Dermis blood vessel endothelial cell (primary cell): ENCODE measurements around the gene ARAP1. TPM values are rescaled to one million over a fixed set of nuclear protein-coding genes. Genes with fewer than 3 reads are reported as not detected.

Experiments used
- DNase-seq: peaks from one replicate; pipeline ENCODE4 v3.0.0; 2010
- total RNA-seq: library from RNA; depleted of rRNA; stranded (reverse); fragments of >200 nt; gene quantifications from 2 replicates; pipeline ENCODE4 v1.2.3, GENCODE V29; 2014

Gene ARAP1
- total RNA-seq, 1 donor from 2014 or later, result 80.0 TPM

DNA sequence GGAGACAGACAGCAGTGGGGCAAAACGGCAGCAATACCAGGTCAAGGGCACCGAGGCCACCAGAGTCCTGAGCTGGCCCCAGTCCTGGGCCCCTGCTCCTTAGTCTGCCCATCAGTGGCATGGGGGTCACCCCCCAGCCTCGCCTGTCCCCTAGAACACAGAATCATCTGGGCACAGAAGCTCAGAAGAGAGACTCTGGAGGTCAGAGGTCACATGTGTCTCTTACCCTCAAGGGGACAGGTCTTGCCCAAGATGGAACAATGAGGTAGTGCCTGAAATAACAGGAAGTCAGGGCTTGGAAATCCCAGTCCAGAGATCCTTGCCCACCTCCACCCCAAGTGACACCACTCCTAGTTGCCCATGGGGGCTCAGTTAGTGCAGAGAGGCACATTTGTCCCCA, 98.6 kb downstream of the ARAP1 start:
- DNase-seq, result no peak

DNA sequence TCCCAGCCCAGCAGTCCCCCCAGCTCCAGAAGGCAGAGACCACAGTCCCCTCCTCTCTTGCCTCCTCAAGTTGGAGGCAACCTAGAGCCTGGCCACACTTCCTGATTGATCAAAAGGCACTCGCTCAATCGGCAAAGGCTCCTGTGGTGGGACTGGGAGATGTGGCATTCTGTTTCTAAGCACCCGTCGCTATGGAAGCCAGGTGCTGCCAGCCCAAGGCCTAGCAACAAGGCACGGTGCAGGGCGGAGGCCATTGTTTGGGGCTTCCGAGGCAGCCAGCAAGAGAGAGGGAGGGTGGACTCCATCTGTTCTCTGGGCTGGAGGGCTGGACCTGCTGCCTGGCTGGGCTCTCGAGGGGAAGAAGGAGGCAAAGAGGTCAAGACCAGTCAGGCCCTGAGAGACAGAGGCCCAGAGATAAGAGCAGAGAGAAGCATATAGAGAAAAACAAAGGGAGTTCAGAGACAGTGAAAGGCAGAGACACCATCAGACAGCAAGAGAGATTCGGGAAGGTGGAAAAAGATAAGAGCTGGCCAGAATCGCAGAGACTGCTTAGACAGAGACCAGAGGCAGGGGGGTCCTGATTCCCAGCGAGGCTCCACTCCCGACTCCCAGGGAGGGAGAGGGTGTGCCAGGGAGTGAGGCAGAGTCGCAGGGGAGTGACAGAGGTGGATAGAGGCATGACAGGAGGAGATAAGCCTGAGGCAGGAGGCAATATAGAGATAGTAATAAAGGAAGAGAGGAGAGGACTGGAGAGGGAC, 99.2 kb downstream of the ARAP1 start:
- DNase-seq, result no peak

DNA sequence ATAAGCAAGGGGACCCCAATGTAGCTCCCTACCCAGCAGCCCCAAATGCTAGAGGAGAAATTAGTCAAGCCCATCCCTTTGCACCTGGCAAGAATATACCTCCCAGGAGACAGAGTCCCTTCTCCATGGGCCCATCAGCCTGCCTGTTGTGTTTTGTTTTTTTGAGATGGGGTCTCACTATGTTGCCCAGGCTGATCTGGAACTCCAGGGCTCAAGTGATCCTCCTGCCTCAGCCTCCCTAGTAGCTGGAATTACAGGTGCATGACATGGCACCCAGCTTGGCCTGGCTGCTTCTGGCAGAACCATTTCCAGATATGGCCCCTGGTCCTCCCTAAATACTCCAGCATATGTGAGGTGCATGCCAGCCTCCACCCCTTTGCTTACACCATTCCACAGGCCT, 100.1 kb downstream of the ARAP1 start:
- no peak for DNase-seq

DNA sequence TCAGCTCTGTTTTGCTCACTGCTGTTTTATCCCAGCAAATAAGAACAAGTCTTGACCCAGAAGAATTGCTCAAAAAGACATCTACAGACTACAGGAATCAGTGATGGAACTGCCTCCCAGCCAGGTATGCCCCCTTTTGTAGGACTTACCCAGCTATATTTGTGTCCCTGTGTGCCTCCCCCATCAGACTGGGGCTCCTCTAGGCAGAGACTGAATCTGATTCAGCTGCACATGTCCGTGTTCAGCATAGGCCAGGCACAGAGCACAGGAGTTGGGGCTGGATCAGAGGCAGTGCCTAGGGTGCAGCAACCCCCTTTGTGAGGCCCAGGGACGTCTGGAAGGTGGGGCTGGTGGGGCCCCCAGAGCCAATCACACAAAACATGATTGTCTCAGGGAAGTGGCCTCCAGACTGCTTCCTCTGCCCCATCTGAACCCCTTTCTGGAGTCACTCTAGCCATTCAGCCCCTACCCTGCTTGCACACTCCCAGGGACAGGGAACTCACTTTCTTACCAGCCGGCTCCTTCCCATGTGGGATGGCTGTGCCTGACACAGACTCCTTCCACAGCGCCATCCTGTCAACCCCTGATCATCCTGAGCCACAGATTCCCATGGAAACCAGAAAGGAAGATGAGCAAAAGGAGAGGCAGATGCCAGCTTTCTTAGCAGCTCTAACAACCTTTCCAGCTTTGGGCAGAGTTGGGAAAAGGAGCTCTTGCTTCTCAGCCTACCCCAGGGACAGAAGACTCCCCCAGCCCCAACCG, 102.8 kb downstream of the ARAP1 start:
- DNase-seq, result no peak

DNA sequence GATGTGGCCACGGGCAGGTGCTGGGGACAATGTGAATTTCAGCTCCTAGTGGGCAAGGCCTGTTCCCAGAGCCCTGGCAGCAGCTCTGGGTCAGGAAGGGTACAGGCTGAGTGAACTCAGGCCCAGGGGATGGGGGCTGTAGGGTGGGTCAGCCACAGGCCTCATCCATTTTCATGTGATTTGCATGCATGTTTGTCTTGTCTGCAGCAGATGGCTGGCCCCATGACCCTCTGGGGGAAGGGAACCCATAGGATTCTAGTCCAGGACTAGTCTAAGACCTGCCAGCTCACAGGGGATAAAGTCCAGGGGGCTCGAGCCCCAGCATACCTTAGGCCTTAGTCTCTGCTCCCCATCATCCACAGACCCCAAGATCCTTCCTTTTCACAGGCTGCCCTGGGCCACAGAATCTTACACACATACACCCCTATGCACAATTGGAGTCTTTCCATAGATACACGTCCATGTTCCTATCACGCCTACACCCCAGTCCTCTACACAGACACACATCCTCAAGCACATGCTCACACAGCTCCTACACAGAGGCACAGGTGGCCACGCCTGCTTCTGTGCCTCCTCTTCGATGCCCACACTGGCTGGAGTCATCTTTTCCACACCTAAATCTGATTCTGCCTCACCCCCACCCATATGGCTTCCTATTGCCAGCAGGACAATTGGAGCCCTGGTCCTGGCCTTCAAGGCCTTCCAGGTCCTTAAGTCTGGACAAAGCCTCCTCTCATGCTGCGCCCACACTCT, 103.6 kb downstream of the ARAP1 start:
- no peak for DNase-seq

DNA sequence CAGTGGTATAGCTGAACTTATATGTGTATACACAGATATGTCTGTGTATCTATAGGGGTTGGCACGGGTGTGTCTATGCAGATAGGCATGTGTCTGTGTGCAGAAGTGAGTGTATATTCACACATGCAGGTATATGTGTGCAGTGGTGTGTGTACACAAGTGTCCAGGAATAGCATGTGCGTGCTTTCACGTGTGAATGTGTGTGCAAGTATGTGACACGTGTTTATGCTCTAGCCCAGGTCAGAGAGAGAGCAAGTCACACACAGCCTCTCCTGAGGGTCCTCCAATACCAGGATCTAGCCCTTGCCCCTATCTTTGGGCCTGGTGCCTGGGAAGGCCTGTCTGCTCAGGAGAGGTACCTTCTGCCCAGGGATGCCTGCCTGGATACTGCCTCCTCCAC, 104.3 kb downstream of the ARAP1 start:
- no peak for DNase-seq

DNA sequence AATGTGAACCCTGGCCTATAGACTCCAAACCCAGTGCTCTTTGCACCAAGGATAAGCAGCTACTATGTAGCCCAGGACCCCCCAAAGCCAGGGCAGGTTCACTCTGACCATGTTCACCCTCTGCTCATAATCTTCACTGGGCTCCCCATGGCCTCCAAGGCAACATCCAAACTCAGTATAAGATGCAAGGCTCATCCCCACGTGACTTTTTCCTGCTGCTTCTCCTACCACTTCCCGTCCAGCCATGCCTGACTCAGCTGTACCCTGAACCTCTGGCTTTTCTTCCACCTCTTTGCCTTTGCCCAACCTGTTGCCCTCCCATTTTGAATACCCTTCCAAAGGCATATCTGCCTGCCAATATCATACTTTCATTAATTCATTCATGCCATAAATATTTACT, 105.7 kb downstream of the ARAP1 start:
- no peak for DNase-seq

DNA sequence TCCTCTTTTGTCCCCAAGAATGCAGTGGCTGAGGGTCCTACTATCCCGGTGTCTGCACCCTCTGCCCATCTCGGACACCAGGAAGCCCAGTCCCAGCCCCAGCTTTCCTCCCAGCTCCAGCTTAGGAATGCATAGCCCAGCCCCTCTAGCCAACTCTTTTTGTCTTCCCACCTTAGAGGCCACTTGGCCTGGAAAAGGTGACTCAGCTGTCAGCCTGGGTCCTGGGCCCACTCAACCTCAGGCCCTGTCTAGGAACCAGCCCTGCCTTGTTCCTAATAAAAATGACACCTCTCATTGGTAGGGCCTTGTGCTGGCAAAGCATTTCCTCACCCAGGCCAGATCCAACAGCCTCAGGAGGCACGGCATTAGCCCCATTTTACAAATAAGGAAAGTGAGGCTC, 106.2 kb downstream of the ARAP1 start:
- DNase-seq, result no peak

DNA sequence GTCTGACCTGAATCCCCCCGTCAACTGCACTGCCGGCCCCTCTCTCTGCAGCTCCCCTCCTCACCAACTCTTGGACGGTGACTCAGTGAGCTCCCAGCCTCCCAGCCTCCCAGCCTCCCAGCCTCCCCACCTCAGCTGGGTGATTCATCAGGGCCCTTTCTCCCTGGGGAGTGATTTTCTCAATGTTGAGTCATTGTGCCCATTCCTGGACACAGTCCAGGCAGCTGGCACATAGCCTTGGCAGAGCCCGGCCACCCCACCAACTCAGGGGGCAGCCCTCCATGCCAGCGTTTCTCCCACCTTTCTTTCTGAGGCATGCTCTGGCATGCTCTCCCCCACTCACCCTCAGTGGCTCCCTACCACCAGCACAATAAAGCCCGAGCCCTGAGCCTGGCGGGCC, 108.7 kb downstream of the ARAP1 start:
- DNase-seq, result no peak

DNA sequence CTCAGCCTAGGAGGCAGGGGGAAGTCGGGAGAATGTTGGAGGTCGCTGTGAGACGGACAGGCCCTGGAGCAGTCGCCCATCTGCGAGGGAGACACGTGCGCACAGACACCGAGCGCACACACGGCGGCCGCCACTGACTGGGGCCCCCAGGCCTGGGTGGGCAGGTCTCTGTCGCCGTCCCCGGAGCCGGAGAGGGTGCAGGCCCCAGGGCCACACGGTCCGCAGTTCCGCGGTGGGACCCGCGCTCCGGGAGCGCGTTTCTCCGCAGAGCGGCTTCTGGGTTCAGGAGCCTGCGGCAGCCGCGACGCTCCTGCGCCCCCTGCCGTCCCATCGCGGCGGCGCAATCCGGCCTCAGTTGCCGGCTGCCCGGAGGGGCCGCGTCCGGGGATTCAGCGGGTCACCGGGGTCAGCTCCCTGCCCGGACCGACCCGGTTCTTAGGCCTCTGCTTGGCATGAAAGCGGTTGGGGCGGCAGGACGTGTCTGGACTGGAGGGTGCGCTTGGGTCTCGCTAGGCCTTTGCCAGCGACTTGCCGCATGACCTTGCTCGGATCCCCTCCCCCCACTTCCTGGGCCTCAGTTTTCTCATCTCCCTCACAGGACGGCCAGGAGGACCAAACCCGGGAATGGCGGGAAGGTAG, 109.2 kb downstream of the ARAP1 start:
- peak; percentile 73 for DNase-seq

DNA sequence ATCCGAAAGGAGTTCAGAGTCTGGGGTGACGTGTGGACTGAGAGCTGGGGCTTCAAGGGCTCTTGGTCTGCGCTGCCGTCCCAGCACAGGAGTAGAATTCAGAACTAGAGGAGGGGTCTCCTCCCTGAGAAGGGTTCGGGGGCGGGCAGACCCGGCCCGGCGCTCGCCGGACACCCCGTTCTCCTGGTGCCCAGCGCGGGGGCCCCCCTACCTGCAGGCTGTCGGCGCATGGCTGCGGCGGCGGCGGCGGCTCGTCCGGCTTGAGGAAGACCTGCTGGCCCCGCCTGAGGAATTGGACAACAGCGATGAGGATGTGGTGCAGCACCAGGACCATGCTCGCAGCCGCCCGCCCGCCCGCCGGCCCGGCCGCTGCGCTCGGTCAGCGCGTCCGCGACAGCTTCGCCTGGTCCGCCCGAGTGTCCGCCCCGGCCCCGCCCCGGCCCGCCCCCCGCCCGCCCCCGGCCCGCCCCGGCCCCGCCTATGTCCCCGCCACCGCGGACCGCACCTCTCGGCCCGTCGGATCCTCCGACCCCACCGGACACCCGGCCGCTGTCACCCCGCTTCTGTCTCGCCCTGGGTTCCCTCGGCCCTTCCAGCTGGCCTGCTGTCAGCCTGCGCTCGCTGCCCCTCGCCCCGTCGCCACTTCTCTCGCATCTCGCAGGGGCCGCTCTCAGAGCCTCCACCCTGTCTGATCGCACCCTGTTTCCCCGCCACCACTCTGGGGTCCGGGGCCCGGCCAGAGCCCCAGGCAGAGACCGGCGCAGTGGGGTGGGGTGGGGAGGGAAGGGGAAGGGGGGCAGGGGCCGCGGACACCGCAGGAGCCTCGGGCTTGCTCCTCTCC, 109.9 kb downstream of the ARAP1 start:
- peak; percentile 46 for DNase-seq

DNA sequence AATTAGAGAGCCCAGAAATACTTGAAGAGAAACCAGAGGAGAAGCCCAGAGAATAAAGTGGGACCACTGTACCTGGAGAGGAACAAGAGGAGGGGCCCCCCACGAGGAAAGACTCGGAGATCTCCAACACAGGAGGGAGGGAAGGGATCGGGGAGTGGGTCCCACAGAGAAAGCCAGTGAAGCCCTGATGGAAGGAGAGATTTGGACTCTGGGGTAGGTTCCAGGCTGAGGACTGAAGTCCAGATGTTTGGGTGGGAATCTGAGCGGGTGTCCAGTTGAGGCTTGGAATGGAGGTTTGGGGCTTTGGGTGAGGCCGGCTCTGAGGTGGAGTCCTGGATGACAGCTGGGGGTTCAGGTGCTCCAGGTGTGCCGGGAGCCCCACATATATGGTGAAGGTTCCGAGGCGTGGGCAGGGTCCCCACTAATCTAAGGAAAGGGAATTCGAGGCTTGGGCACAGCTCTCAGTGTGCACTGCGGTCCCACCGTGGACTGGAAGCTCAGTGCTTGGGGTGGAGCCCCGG, 110.6 kb downstream of the ARAP1 start:
- DNase-seq, result no peak

DNA sequence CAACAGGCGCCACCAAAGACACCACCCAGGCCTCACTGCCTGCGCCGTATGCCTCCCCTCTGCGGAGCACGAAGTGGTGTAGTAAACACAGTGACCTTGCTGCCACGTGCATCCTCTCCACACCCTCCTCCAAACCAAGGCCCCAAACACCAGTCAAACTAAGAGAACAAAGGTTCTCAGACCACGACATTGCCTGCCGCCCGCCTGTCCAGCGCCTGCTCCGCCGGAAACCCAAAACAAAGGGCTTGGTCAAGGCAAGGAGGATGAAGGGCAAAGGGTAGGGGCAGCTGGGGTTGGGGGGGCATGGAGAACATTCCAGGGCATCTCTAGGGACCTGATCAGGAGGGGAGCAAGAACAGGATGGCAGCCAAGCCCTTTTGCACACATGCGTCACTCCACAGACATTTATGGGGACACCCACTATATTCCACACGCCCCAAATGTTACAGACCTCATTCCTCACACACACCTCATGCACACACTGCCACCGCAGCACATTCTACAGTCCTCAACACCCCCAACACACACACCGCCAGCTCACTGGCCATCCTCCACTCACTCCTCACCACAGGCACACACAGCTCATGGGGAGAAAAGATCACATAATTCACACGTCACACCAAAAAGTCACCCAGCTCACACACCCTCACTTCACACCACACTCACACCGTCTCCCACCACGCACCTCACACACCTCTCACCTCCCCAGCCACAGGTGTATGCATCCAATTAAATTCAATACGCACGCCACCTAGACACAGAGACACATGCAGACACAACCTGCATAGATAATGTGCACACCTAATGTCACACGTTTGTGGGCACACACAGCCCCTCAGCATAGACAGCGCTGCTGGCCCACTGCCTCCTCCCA, 112.5 kb downstream of the ARAP1 start:
- peak; percentile 50 for DNase-seq

DNA sequence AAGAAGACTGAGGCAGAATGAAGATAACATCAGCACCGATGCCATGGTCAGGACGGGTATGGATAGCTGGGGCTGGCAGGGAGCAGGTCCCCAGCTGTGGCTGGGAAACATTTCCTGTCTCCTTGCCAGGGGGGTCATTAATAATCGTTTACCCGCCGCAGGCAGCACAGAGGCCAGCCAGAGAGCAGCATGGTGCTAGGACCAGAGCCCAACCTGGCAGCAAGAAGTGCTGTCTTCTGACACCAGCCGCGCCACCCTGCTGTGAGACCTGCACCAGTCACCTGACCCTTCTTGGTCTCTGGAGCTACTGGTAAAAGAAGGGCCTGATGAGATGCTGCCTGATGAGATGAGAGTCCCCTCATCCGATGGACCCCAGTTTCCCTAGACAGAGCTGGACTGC, 114.3 kb downstream of the ARAP1 start:
- DNase-seq, result no peak

DNA sequence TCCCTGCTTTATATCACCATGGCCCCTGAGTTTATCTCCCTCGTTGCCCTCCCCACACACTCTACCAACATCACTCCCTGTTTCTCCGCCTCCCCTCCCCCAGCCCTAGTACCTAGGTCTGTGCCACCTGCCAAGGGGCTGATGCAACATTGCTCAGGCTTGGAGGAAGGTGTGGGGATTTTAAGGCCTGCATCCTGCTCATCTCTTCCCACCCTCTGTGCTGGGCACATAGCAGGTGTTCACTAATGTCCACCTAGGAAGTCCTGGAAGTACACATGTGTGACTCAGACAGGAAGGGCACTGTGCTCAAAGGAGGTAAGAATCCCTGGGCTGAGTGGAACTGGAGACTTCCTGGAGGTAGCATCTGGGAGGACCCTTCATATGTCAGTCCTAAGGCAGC, 115.0 kb downstream of the ARAP1 start:
- DNase-seq, result no peak

DNA sequence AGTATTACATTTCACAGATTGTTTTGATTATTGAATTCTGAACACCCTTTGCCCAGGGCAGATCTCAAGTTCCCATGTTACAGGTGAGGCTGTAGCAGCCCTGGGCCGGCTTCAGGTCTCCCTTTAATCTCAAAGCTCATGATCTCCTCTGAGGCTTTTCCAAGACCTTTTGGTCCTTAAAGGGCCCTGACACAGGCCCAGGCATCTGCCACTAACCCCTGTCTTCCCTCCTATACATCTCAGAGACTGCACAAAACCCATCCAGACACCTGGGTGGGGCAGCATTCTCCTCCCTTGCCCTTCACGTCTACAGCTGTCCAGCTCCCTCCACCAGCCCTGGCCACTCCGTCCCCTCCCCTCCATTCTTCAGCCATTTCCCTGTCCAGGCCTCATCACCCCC, 115.8 kb downstream of the ARAP1 start:
- DNase-seq, result no peak

DNA sequence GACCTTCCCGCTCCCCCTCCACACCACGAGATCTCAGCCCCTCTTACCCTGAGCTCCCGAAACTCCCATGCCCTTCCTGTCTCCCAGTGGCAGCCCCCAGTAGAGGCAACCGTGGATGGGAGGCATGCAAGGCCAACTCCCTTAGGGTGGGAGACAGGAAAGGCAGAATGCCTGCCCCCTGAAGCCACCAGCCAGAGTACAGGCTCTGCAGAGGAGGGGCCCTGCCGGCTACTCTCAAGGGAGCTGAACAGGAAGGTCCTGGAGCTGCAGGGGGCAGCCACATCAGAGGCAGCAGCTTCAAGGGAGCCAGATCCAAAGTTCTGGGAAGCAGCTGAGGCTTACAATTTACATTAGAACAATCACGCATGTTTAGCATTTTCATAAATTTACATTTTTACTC, 116.3 kb downstream of the ARAP1 start:
- DNase-seq, result no peak

DNA sequence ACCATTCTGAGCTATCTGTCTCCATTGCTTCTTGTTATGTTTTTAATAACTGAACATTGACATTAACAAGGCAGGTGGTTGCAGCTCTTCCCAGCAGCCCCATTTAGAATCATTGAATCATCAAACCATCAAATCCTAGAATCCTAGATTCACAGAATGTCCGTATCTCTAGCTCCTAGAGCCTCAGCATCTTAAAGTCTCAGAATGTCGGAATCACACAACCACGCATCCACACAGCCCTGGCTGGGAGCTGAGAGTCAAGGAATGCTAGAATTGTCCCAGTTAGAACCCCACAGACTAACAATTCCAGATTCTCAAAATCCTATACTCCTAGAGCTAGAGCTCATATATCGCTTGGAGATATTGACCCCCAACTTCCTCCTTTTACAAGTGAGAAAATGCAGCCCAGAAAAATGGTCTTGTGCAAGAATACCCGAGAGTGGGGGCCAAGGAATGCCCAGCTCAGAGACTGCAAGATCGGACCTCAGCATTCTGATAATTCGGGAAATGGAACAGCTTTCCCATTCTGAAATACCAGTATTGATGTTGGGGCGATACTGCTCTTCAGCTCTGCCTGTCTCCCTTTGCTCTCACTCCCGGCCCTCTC, 116.8 kb downstream of the ARAP1 start:
- DNase-seq, result no peak
